GM18505 (cell line): ENCODE data around the gene FBXL14.

ENCODE experiments used
- ATAC-seq: cut with Tn5 transposase; IDR thresholded peaks from one replicate; pipeline ENCODE4 v1.9.1; 2021; ENCODE audit not compliant: unreplicated experiment
- POLR2A ChIP-seq: IDR thresholded peaks from 4 replicates; pipeline ENCODE4 v1.6.1; 2011; ENCODE audit warnings: borderline replicate concordance; ENCODE audit not compliant: insufficient read depth, insufficient read length; ENCODE audit errors: extremely low read depth

The FBXL14 gene

DNA sequence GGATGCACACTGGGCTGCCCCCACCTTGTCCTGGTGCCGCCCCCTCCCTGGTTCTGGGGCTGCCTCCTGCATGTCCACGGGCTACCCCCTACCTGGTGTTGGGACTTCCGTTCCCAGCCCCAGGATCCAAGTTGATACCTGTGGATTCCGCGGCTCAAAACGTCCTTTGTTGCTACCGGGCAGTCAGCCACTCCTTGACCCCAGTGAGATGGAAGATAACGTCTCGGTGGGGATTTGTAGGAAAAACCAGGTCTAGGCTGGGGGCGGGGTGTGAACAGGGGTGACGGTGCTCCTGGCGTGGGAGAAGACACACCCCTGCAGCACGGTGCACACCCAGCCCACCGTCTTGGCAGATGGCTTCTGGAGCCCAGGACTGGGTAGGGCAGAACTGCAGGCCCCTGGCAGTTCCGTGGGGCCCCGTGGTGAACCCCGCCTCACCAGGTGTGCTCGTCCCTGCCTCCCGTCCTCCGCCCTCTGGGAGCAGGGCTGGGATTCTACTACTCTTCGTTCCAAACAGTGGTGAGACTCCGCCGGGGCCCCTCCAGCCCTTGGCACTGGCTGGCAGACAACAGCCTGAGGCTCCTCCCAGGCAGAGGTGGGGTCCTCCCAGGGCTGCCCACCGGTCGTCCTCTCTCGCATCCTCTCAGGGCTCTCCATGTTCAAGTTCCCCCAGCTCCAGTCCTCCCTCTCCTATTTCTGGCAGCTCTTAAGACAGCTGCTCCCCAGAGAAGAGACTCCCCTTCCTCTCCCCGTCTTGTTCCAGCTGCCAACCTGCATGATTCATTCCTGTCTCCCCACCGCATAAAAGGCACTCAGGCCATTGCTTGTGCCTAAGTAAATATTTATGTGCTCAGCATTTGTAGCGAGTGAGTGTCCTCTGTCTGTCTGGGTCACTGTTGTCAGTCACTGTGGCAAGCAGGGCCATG lies 75.5 kb downstream of the FBXL14 start:
- no peak for TF ChIP-seq POLR2A

DNA sequence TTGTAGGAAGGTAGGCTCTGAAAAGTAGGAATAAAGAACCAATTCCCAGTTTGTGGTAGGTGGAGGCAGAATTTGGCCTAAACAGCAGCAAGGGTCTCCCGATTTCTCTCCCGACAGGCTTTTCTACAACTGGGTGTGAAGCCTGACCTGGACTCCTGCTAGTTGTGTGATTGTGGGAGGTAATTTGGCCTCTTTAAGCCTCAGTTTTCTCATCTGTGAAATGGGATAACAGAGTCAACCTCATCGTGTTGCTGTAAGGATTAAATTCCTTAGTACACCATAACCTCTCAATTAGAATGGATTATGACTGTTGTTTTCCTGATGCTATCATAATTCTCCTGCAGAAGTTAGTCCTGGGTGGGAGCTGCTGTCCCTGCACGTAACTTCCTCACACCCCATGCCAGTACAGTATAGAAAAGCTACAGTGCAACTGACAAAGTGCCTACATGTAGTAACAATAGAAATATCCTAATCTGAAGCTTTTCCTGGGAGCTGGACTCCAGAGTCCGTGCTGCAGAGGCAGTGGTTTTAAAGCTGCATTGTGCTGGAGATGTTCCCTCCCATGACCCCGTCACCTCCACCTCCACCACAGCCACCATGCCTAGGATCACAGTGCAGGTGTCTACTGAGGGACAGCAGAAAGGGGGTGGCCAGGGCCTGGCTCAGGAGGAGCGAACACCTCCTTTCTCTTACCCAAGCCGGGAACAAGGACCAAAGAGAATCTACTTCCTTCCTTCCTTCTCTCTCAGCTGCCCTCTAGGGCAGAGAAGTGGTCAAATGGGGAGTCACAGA lies 76.5 kb downstream of the FBXL14 start:
- no peak for ATAC-seq
- TF ChIP-seq POLR2A: no peak

More for the DNA sequence above, 75.5 kb downstream of the FBXL14 start:
- ATAC-seq: no peak

DNA sequence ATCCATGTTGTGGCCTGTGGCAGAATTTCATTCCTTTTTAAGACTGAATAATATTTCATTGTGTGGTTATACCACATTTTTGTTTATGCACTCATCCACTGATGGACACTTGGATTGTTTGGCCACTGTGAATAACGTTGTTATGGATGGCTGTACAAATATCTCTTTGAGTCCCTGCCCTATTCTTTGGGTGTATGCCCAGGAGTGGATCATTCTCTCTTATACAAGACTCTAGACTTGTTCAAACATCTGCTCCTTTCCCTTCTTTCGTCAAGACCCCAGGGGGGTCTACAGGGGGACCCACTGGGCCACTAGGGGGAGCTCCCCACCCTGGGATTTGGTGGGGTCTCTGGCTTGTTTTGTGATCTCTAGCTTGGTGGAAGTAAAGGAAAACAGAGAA lies 77.4 kb downstream of the FBXL14 start:
- no peak for ATAC-seq
- no peak for TF ChIP-seq POLR2A
